ENCODE data around the gene CDH15.
"Not testable (repeated sequence)": the region's sequence is repeated elsewhere in the genome, so short reads cannot be mapped to it uniquely, and the experiment has no call there.

Gene CDH15

GRCh38 chr16:89160977-89161701, 10.4 kb upstream of the CDH15 start:
- no peak overlapping the region for H3K27ac ChIP-seq (ENCODE audit: low read length)
- H3K27me3 ChIP-seq (ENCODE audit: insufficient read depth, low read length), result no peaks in the 10 kb centered on the region
- no peak overlapping the region for H3K9ac ChIP-seq (ENCODE audit: low read depth, low read length)
- no peak overlapping the region for H3K4me3 ChIP-seq (ENCODE audit: low read length)
- H3K4me1 ChIP-seq (ENCODE audit: insufficient read depth, low read length), result no peaks in the 10 kb centered on the region
- H3K36me3 ChIP-seq (ENCODE audit: insufficient read depth, low read depth, low read length), result no peaks in the 10 kb centered on the region
- peaks cover 15% of the 10 kb centered on the region for H3K9me3 ChIP-seq (ENCODE audit: insufficient read depth, low read depth, low read length)

- Histone ChIP-seq H3K4me3 (ENCODE audit: low read length) (no peak overlapping the region), H3K27ac (ENCODE audit: low read length) (no peak overlapping the region), H3K9me3 (ENCODE audit: insufficient read depth, low read depth, low read length) (peaks cover 15% of the 10 kb centered on the region), H3K36me3 (ENCODE audit: insufficient read depth, low read depth, low read length) (no peaks in the 10 kb centered on the region), H3K9ac (ENCODE audit: low read depth, low read length) (no peak overlapping the region), H3K27me3 (ENCODE audit: insufficient read depth, low read length) (no peaks in the 10 kb centered on the region), H3K4me1 (ENCODE audit: insufficient read depth, low read length) (no peaks in the 10 kb centered on the region; the same call in 1 of the 2 replicates)
Measured at GRCh38 chr16:89161763-89162713, 9.5 kb upstream of the CDH15 start.

- no peaks in the 10 kb centered on the region for H3K36me3 ChIP-seq (ENCODE audit: insufficient read depth, low read depth, low read length)
- H3K27ac ChIP-seq (ENCODE audit: low read length), result no peak overlapping the region
- no peaks in the 10 kb centered on the region; the same call in 1 of the 2 replicates for H3K4me1 ChIP-seq (ENCODE audit: insufficient read depth, low read length)
- no peaks in the 10 kb centered on the region for H3K27me3 ChIP-seq (ENCODE audit: insufficient read depth, low read length)
- H3K9me3 ChIP-seq (ENCODE audit: insufficient read depth, low read depth, low read length), result peaks cover 5% of the 10 kb centered on the region
- H3K4me3 ChIP-seq (ENCODE audit: low read length), result no peak overlapping the region
- no peak overlapping the region for H3K9ac ChIP-seq (ENCODE audit: low read depth, low read length)
Measured at GRCh38 chr16:89163297-89163696, 8.3 kb upstream of the CDH15 start.

- H3K9ac ChIP-seq (ENCODE audit: low read depth, low read length), result no peak overlapping the region; the same call in 1 of the 2 replicates
Measured at GRCh38 chr16:89164436-89164835, 7.1 kb upstream of the CDH15 start.

GRCh38 chr16:89164847-89165680, 6.5 kb upstream of the CDH15 start:
- Histone ChIP-seq H3K4me1 (ENCODE audit: insufficient read depth, low read length) (no peaks in the 10 kb centered on the region; the same call in 1 of the 2 replicates), H3K9ac (ENCODE audit: low read depth, low read length) (no peak overlapping the region)

More at GRCh38 chr16:89164436-89164835, 7.1 kb upstream of the CDH15 start:
- H3K9me3 ChIP-seq (ENCODE audit: insufficient read depth, low read depth, low read length), result no peaks in the 10 kb centered on the region
- no peaks in the 10 kb centered on the region for H3K36me3 ChIP-seq (ENCODE audit: insufficient read depth, low read depth, low read length)
- H3K27ac ChIP-seq (ENCODE audit: low read length), result no peak overlapping the region
- H3K27me3 ChIP-seq (ENCODE audit: insufficient read depth, low read length), result no peaks in the 10 kb centered on the region
- no peaks in the 10 kb centered on the region; the same call in 1 of the 2 replicates for H3K4me1 ChIP-seq (ENCODE audit: insufficient read depth, low read length)
- H3K4me3 ChIP-seq (ENCODE audit: low read length), result no peak overlapping the region

GRCh38 chr16:89165681-89165979, 5.9 kb upstream of the CDH15 start:
- H3K4me1 ChIP-seq (ENCODE audit: insufficient read depth, low read length); H3K9me3 ChIP-seq (ENCODE audit: insufficient read depth, low read depth, low read length): not testable (repeated sequence)

More at GRCh38 chr16:89164847-89165680, 6.5 kb upstream of the CDH15 start:
- Histone ChIP-seq H3K36me3 (ENCODE audit: insufficient read depth, low read depth, low read length) (no peaks in the 10 kb centered on the region), H3K27ac (ENCODE audit: low read length) (no peak overlapping the region), H3K9me3 (ENCODE audit: insufficient read depth, low read depth, low read length) (no peaks in the 10 kb centered on the region), H3K4me3 (ENCODE audit: low read length) (no peak overlapping the region), H3K27me3 (ENCODE audit: insufficient read depth, low read length) (peaks cover 4% of the 10 kb centered on the region)

GRCh38 chr16:89166696-89167424, 4.7 kb upstream of the CDH15 start:
- peak overlapping the region; percentile 25; the same call in 1 of the 2 replicates for H3K9ac ChIP-seq (ENCODE audit: low read depth, low read length)
- no peaks in the 10 kb centered on the region for H3K36me3 ChIP-seq (ENCODE audit: insufficient read depth, low read depth, low read length)
- peaks cover 17% of the 10 kb centered on the region for H3K27me3 ChIP-seq (ENCODE audit: insufficient read depth, low read length)
- H3K9me3 ChIP-seq (ENCODE audit: insufficient read depth, low read depth, low read length), result no peaks in the 10 kb centered on the region
- no peak overlapping the region for H3K27ac ChIP-seq (ENCODE audit: low read length)
- no peaks in the 10 kb centered on the region; the same call in 1 of the 2 replicates for H3K4me1 ChIP-seq (ENCODE audit: insufficient read depth, low read length)
- H3K4me3 ChIP-seq (ENCODE audit: low read length), result no peak overlapping the region

More at GRCh38 chr16:89165681-89165979, 5.9 kb upstream of the CDH15 start:
- not testable (repeated sequence) for H3K27ac ChIP-seq (ENCODE audit: low read length); H3K36me3 ChIP-seq (ENCODE audit: insufficient read depth, low read depth, low read length); H3K27me3 ChIP-seq (ENCODE audit: insufficient read depth, low read length); H3K9ac ChIP-seq (ENCODE audit: low read depth, low read length); H3K4me3 ChIP-seq (ENCODE audit: low read length)

GRCh38 chr16:89167425-89167941, 4.1 kb upstream of the CDH15 start:
- Histone ChIP-seq H3K27me3 (ENCODE audit: insufficient read depth, low read length) (peaks cover 23% of the 10 kb centered on the region), H3K4me1 (ENCODE audit: insufficient read depth, low read length) (no peaks in the 10 kb centered on the region; the same call in 1 of the 2 replicates), H3K4me3 (ENCODE audit: low read length) (no peak overlapping the region), H3K27ac (ENCODE audit: low read length) (no peak overlapping the region), H3K9me3 (ENCODE audit: insufficient read depth, low read depth, low read length) (no peaks in the 10 kb centered on the region), H3K9ac (ENCODE audit: low read depth, low read length) (peak overlapping the region; percentile 25; the same call in 1 of the 2 replicates), H3K36me3 (ENCODE audit: insufficient read depth, low read depth, low read length) (no peaks in the 10 kb centered on the region)

GRCh38 chr16:89168381-89169189, 3.0 kb upstream of the CDH15 start:
- Histone ChIP-seq H3K9ac (ENCODE audit: low read depth, low read length) (no peak overlapping the region), H3K4me3 (ENCODE audit: low read length) (no peak overlapping the region), H3K27me3 (ENCODE audit: insufficient read depth, low read length) (peaks cover 30% of the 10 kb centered on the region)

GRCh38 chr16:89169778-89170177, 1.8 kb upstream of the CDH15 start:
- no peak overlapping the region for H3K9ac ChIP-seq (ENCODE audit: low read depth, low read length)
- peaks cover 5% of the 10 kb centered on the region for H3K4me1 ChIP-seq (ENCODE audit: insufficient read depth, low read length)
- H3K36me3 ChIP-seq (ENCODE audit: insufficient read depth, low read depth, low read length), result no peaks in the 10 kb centered on the region
- no peaks in the 10 kb centered on the region for H3K9me3 ChIP-seq (ENCODE audit: insufficient read depth, low read depth, low read length)
- peaks cover 30% of the 10 kb centered on the region for H3K27me3 ChIP-seq (ENCODE audit: insufficient read depth, low read length)
- no peak overlapping the region for H3K4me3 ChIP-seq (ENCODE audit: low read length)
- no peak overlapping the region for H3K27ac ChIP-seq (ENCODE audit: low read length)

More at GRCh38 chr16:89168381-89169189, 3.0 kb upstream of the CDH15 start:
- H3K36me3 ChIP-seq (ENCODE audit: insufficient read depth, low read depth, low read length), result no peaks in the 10 kb centered on the region
- no peaks in the 10 kb centered on the region for H3K9me3 ChIP-seq (ENCODE audit: insufficient read depth, low read depth, low read length)
- H3K27ac ChIP-seq (ENCODE audit: low read length), result no peak overlapping the region
- peaks cover 2% of the 10 kb centered on the region for H3K4me1 ChIP-seq (ENCODE audit: insufficient read depth, low read length)

All from iPS-20b (cell line).